IMR-90 (cell line): ENCODE results near the gene GNGT1.

ENCODE experiments used
- BHLHE40 ChIP-seq: fragments of 150-350 bp; IDR thresholded peaks from 2 replicates; pipeline ENCODE4 v1.6.1; 2016; ENCODE audit warnings: mild to moderate bottlenecking, low read depth, low read length
- CEBPB ChIP-seq: IDR thresholded peaks from 2 replicates; pipeline ENCODE4 v1.6.1; 2012; ENCODE audit warnings: low read depth, low read length, improper control_type of control experiment
- CHD1 ChIP-seq: IDR thresholded peaks from 2 replicates; pipeline ENCODE4 v1.6.1; 2012; ENCODE audit warnings: low read depth, low read length, improper control_type of control experiment
- CTCF ChIP-seq: conservative IDR thresholded peaks from 2 replicates; pipeline ENCODE4 v1.5.1; 2012; ENCODE audit warnings: mild to moderate bottlenecking, low read depth, low read length, improper control_type of control experiment
- ELK1 ChIP-seq: fragments of 150-350 bp; IDR thresholded peaks from 2 replicates; pipeline ENCODE4 v1.6.1; 2016; ENCODE audit warnings: low read depth, mild to moderate bottlenecking, low read length, moderate library complexity, borderline replicate concordance
- MAFK ChIP-seq: IDR thresholded peaks from 2 replicates; pipeline ENCODE4 v1.6.1; 2012; ENCODE audit warnings: low read depth, low read length, improper control_type of control experiment
- MAZ ChIP-seq: IDR thresholded peaks from 2 replicates; pipeline ENCODE4 v1.6.1; 2012; ENCODE audit warnings: low read depth, mild to moderate bottlenecking, low read length, improper control_type of control experiment, moderate library complexity, borderline replicate concordance
- MXI1 ChIP-seq: IDR thresholded peaks from 2 replicates; pipeline ENCODE4 v1.6.1; 2012; ENCODE audit warnings: low read depth, mild to moderate bottlenecking, low read length, moderate library complexity, borderline replicate concordance
- NFE2L2 ChIP-seq: fragments of 150-350 bp; IDR thresholded peaks from 2 replicates; pipeline ENCODE4 v1.6.1; 2016; ENCODE audit warnings: low read depth, mild to moderate bottlenecking, low read length
- POLR2A ChIP-seq: IDR thresholded peaks from 2 replicates; pipeline ENCODE4 v1.6.1; 2012; ENCODE audit warnings: mild to moderate bottlenecking, low read depth, low read length
- RFX5 ChIP-seq: IDR thresholded peaks from 2 replicates; pipeline ENCODE4 v1.8.0; 2012; ENCODE audit warnings: low read depth, mild to moderate bottlenecking, low read length, moderate library complexity
- USF2 ChIP-seq: fragments of 150-350 bp; IDR thresholded peaks from 2 replicates; pipeline ENCODE4 v1.6.1; 2017; ENCODE audit warnings: mild to moderate bottlenecking, antibody characterized with exemption, low read length, low read depth

- TF ChIP-seq CTCF (no peak), USF2 (no peak), NFE2L2 (no peak), CHD1 (no peak), POLR2A (no peak), MAFK (no peak), MXI1 (no peak), BHLHE40 (no peak), CEBPB (no peak), ELK1 (no peak), MAZ (no peak), RFX5 (no peak)
These were observed 51.4 kb downstream of the GNGT1 start for GRCh38 chr7:93957767-93958166.
